Ovary (tissue), 3 donors: ENCODE results near the gene SLC26A2.

Source experiments
- CTCF ChIP-seq, 3 donors: fragments of 450-650 bp in 2 of 3; fragments of 200-600 bp in 1 of 3; IDR thresholded peaks; one replicate each; pipeline versions ENCODE4 v1.5.1 to v1.8.0; 2016 to 2022; ENCODE audit warnings: antibody characterized with exemption in 3 of 3, mild to moderate bottlenecking in 1 of 3
- EP300 ChIP-seq: sonication (generic); formaldehyde crosslinking; IDR thresholded peaks from one replicate; pipeline ENCODE4 v1.6.1; 2017; ENCODE audit warnings: antibody characterized with exemption
- POLR2A ChIP-seq: fragments of 450-650 bp; IDR thresholded peaks from one replicate; pipeline ENCODE4 v1.6.1; 2017; ENCODE audit warnings: antibody characterized with exemption, mild to moderate bottlenecking, moderate library complexity
- donor health status: DM: no; HTN: no; CAD: no.

GRCh38 chr5:150022681-150023080, 62.1 kb downstream of the SLC26A2 start:
- TF ChIP-seq POLR2A (no peak), EP300 (no peak), CTCF (IDR thresholded peaks at IDR 0.05) (no peak)
